Motor neuron (in vitro differentiated cells): ENCODE results near the gene NCBP3. TPM values are rescaled to one million over a fixed set of nuclear protein-coding genes. Genes with fewer than 3 reads are reported as not detected.

Experiments
- ATAC-seq, 8 experiments: fragments of 200-7000 bp; cut with Tn5 transposase; replicated peaks in 6 of 8; 2 replicates each; pipeline ENCODE4 v1.8.0; 2021; ENCODE audit warnings: mild to moderate bottlenecking in 8 of 8, moderate library complexity in 8 of 8
- H3K27ac ChIP-seq, 2 donors: fragments of 250-450 bp; sonication (Bioruptor Pico); 2 replicates each; pipeline ENCODE4 v1.9.0; 2021; ENCODE audit warnings: antibody characterized with exemption in 2 of 2, mild to moderate bottlenecking in 2 of 2, moderate library complexity in 1 of 2
- H3K4me1 ChIP-seq, 2 donors: fragments of 250-450 bp; sonication (Bioruptor Pico); replicated peaks in 1 of 2; 2 replicates each; pipeline ENCODE4 v1.6.1; 2021; ENCODE audit warnings: antibody characterized with exemption in 2 of 2, mild to moderate bottlenecking in 2 of 2, moderate library complexity in 1 of 2
- H3K4me3 ChIP-seq, 5 donors: fragments of 250-450 bp; sonication (Bioruptor Pico); 2 replicates each; pipeline ENCODE4 v1.9.0; 2021; ENCODE audit warnings: antibody characterized with exemption in 5 of 5, mild to moderate bottlenecking in 5 of 5, moderate library complexity in 4 of 5
- WGBS, 10 experiments: fragments of 450-650 bp; shearing (Covaris generic); methylation state at CpG; one replicate each; pipeline ENCODE4 v1.0.0; 2022; 5-methylcytosine and 5-hydroxymethylcytosine counted together
- in situ Hi-C, 9 experiments: fragments of 400-800 bp; cut with MboI; loops; one replicate each; pipeline ENCODE4 v1.15.0; 2021; ENCODE audit warnings: low sequenced_read_pairs in 9 of 9, low pct_unique_long_range_greater_than_20kb in 2 of 9; ENCODE audit not compliant: unreplicated experiment in 9 of 9
- total RNA-seq, 8 experiments: library from RNA; unstranded; fragments of 300-600 nt; gene quantifications; 2 replicates each; pipeline versions ENCODE4 v1.2.3 to v1.2.4, GENCODE V29; 2022

NCBP3 gene
- total RNA-seq, 8 experiments from 2014 or later, result 17.7 to 57.9 (median 33.7) TPM

DNA sequence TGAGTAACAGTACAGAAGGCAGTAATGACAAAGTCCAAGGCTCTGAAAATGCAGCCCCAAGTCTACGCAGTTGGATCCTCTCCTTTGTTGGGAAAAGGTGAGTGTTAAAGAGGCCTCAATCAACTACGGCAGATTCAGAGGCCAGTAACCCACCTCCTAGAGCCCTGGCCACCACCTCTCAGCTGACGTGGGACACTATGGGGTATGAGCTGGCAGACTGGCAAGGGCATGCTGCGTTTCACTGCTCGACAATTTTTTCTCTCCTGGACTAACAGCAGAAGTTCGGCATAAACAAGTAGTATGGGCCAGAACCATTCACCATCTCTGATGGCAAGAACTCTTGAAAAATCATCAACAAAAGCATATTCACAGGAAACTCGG, 17.2 kb downstream of the NCBP3 start:
- Histone ChIP-seq H3K27ac (no peak overlapping the region), H3K4me1 (no peaks in the 10 kb centered on the region)
- WGBS, 10 experiments, result 80 to 100% (median 97%) methylated on average over 1 to 6 of the region's 7 CpGs; no CpG with 5 or more reads in 1 of the 10 experiments

DNA sequence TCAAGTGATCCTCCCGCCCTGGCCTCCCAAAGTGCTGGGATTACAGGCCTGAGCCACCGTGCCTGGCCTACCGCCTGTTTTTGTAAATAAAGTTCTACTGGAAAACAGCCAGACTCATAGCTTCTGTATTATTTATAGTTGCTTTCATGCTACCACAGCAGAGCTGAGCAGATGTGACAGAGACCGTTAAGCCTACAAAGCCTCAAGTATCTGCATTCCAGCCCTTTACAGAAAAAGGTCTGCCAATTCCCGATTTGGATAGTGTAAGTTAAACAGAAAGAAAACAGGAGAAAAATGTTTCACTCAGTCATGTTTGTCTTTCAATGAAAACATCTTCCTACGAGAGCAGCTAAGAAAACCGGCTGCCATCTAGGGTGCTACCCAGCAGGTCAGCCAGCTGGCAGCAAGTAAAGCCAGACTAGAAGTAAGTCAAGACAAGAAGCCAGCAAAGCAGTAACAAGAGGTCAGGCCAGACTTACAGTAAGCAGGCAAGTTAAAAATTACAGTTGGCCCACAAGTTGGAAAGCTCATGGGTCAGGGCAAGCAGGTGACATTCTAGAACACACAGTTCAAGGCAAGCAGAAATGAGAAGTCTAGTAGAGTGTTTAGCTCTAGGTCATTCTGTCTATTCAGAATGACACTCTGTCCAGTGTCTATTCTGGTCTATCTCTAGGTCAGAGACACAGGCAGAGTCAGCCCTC, 17.7 kb downstream of the NCBP3 start:
- in situ Hi-C loops, result no loop called here

More for the DNA sequence above, 17.2 kb downstream of the NCBP3 start:
- in situ Hi-C loops, result no loop called here
- no peak overlapping the region for H3K4me3 ChIP-seq
- no peak for ATAC-seq

DNA sequence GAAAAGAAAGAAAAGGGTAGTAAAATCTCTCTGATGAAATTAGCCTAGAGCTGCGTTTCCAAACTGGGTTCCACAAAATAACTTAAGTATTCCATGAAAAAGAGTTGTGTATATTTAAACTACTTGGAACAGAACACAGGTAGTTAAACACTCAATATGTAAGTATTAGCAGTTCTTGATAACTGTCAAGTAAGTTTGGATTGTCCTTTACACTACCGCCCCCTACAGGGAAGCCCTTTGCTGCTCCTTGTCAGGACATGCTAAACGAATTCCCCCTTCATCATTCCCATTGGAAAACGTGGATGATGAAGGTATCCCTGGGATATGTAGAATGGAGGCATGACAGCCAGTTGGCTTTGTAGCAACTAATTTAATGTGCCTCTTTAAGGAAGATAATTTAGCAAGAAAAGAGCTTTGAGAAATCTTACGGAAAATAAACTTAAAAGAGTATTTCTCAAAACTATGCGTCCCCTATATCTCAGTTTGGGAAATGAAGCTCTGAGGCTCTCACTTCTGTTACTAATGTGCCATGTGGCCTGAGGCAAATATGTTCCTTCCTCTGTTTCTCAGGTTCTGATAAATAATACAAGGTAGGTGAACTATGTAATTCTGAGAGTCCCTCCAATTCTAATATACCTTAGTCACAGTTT, 18.8 kb downstream of the NCBP3 start:
- in situ Hi-C loops, result no loop called here
- WGBS, 10 experiments, result 55 to 100% (median 74%) methylated on average over 1 to 5 of the region's 6 CpGs; no CpG with 5 or more reads in 1 of the 10 experiments
- Histone ChIP-seq H3K4me3 (no peak overlapping the region), H3K27ac (no peak overlapping the region), H3K4me1 (no peaks in the 10 kb centered on the region)
- ATAC-seq, result peak in 3 of 8 experiments; percentile 36 to 65 (median 56)

More for the DNA sequence above, 17.7 kb downstream of the NCBP3 start:
- 7 to 100% (median 95%) methylated on average over 1 to 7 of the region's 7 CpGs; no CpG with 5 or more reads in 1 of the 10 experiments for WGBS, 10 experiments
- no peak overlapping the region for H3K27ac ChIP-seq
- no peak overlapping the region for H3K4me3 ChIP-seq
- no peaks in the 10 kb centered on the region for H3K4me1 ChIP-seq
- peak in 3 of 8 experiments; percentile 34 to 72 (median 56) for ATAC-seq

DNA sequence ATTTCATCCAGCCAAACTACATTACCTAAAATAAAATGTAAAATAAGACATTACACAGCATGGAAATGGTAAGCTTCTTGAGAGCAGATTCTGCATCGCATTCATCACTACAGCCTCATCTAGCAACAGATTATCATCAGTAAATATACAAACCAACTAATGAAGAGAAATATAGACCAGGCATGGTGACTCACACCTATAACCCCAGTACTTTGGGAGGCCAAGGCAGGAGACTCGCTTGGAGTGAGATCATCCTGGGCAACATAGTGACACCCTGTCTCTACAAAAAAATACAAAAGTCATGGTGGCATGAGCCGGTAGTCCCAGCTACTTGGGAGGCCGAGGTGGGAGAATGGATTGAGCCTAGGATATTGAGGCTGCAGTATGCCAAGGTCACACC, 19.9 kb downstream of the NCBP3 start:
- no peak overlapping the region for H3K27ac ChIP-seq
- no peak overlapping the region for H3K4me3 ChIP-seq
- 64 to 100% (median 90%) methylated on average over 1 to 3 of the region's 4 CpGs; no CpG with 5 or more reads in 1 of the 10 experiments for WGBS, 10 experiments
- H3K4me1 ChIP-seq, result no peaks in the 10 kb centered on the region
- in situ Hi-C loops, result no loop called here
- ATAC-seq, result no peak

DNA sequence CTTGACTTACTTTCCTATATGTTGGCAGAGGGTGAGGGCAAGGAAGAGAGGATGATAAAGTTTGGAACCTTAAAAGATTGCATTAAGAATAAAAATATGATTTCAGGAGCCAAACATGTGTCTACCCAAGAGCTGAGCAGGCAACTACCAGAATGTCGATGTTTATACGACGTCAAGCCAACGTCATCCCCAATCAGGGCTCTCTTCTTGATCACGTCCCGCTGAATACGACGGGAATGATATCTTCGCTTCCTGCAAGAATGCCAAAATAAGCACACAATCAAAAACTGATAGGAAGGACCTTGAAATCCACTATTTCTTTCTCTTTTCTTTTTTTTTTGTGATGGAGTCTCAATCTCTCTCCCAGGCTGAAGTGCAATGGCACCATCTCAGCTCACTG, 24.9 kb downstream of the NCBP3 start:
- H3K4me3 ChIP-seq, result no peak overlapping the region
- H3K27ac ChIP-seq, result no peak overlapping the region
- in situ Hi-C loops, result no loop called here
- H3K4me1 ChIP-seq, result no peaks in the 10 kb centered on the region
- WGBS, 10 experiments, result 90 to 100% (median 95%) methylated on average over 1 to 9 of the region's 9 CpGs
- no peak for ATAC-seq

DNA sequence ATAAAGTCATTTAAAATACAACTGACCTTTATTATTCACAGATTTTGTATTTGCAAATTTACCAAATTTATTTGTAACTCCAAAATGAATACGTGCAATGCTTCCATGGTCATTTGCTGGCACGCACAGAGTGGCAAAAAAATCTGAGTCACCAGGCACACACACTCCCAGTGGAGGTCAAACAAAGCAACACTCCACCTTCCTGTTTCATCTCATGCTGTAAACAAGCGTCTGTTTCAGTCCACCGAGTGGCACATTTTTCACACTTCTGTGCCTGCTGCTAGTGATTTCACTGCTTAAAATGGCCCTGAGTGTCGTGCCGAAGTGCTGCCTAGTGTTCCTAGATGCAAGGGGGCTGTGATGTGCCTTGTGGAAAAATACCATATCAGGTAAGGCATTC, 27.3 kb downstream of the NCBP3 start:
- WGBS, 10 experiments, result 77 to 100% (median 94%) methylated on average over 1 to 4 of the region's 6 CpGs; no CpG with 5 or more reads in 2 of the 10 experiments
- no peak overlapping the region for H3K27ac ChIP-seq
- no peak overlapping the region for H3K4me3 ChIP-seq
- in situ Hi-C loops, result no loop called here
- no peaks in the 10 kb centered on the region for H3K4me1 ChIP-seq
- ATAC-seq, result peak in 1 of 8 experiments; percentile 20

DNA sequence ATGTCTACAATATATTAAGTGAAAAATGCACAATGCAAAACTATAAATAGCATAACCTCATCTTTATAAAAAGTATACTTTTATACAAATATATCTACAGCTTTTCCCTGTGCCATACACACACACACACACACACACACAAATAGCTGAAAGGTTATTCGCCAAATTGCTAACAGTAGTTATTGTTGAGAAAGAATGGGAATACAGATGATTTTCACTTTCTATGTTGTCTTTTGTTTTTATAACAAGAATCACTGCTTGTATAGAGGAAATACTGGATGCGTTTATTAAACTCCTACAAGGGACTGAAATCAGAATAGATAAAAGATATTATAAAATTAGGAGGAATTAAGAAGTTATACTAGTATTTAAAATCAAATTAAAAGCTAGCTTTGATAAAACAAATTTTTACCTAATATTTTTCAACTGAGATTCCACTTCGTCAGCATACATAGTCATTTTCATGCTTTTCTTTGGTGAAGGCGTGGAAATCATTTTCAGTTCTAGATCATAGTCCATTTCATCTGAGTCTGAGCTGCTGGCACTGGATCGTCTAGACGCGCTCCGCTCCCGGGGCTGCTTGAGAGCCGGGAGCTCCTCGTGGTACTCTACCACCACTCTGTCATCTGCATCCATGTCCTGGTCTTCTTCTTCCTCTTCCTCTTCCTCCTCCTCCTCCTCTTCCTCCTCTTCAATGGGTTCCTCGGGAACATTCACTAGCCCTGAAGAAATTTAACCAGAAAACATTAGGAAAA, 28.0 kb downstream of the NCBP3 start:
- H3K27ac ChIP-seq, result no peak overlapping the region
- in situ Hi-C loops, result no loop called here

DNA sequence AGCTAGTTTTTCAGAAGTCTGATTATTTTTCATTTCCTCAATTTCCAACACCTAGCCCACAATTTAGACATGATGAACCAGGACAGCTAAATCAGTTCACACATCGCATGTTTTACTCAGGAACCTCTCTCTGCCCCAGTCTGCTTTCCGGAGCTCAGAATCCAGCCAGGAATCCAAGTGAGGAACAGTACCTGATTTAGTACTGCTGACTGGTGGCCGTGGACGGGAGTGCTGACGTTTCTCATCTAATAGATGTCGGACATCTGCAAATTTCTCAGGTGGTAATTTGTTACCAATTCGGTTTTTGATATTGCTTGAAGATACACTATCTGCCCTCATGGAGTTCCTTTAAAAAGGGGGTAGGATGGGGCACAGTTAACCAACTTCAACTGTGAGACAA, 30.1 kb downstream of the NCBP3 start:
- H3K4me3 ChIP-seq, result no peak overlapping the region
- H3K27ac ChIP-seq, result no peak overlapping the region
- ATAC-seq, result no peak
- in situ Hi-C loops, result no loop called here
- 86 to 100% (median 92%) methylated on average over 1 to 6 of the region's 7 CpGs; no CpG with 5 or more reads in 1 of the 10 experiments for WGBS, 10 experiments
- no peaks in the 10 kb centered on the region for H3K4me1 ChIP-seq

More for the DNA sequence above, 28.0 kb downstream of the NCBP3 start:
- no peak for ATAC-seq
- WGBS, 10 experiments, result 88 to 100% (median 93%) methylated on average over 1 to 12 of the region's 12 CpGs
- Histone ChIP-seq H3K4me1 (no peaks in the 10 kb centered on the region), H3K4me3 (no peak overlapping the region)

DNA sequence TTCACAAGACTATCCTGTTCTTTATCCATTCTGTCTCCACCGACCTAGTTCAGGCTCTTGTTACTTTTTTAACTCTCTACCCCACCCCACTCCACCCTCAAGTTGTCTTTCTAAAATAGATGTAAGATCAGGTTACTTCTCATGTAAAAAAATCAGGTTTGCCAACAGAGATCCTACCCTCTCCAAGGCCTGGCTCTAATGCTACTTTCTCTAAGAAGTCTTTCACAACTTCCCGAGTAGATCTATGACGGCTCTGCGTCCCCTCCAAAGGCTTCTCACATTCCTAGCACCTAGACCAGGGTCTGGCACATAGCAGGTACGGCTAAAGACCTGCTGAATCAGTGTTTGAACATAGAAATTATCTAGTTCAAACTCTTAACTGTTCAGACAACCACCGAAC, 30.9 kb downstream of the NCBP3 start:
- Histone ChIP-seq H3K4me1 (no peaks in the 10 kb centered on the region), H3K27ac (no peak overlapping the region), H3K4me3 (no peak overlapping the region)
- in situ Hi-C loops, result no loop called here
- 60 to 100% (median 92%) methylated on average over 1 to 6 of the region's 6 CpGs; no CpG with 5 or more reads in 1 of the 10 experiments for WGBS, 10 experiments
- ATAC-seq, result no peak

DNA sequence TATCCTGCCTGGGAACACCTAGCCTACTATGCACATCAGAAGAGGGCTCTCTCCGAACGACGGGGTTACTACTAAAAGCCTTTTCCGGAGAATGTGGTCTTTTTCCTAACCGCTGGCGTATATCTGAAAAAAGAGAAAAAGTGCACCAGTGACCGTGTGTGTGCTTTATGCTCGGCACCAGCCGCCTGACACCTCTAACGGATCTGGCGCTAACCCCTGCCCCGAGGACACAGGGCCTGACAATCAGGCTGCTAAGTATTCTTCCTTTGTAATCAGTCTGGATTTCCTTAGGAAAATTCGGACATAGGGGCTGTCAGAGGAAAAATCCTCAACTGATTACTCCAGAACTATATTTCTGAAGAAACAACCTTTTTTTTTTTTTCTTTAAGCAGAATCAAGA, 31.7 kb downstream of the NCBP3 start:
- H3K4me1 ChIP-seq, result no peaks in the 10 kb centered on the region
- 80 to 100% (median 95%) methylated on average over 1 to 13 of the region's 13 CpGs; no CpG with 5 or more reads in 2 of the 10 experiments for WGBS, 10 experiments
- H3K27ac ChIP-seq, result no peak overlapping the region
- ATAC-seq, result no peak
- in situ Hi-C loops, result no loop called here
- no peak overlapping the region for H3K4me3 ChIP-seq

DNA sequence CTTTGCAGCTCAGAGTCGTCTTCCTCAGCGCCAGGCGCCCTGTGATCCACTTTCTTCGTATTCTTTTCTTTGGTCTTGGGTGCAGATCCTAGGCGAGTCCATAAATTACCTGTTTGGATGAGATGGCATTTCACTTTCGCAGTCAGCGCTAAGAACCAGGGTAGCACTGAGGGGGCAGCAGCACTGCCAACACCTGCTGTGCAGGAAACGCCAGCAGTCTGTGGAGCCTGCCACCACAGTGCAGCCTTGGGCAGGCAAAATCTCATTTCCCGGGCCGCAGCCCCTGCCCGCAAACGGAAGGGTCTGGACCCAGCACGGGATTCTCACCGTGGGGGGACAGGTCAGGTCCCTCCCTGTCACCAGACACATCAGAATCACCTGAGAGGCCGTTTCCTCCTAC, 32.9 kb downstream of the NCBP3 start:
- WGBS, 10 experiments, result 91 to 100% (median 97%) methylated on average over 1 to 8 of the region's 15 CpGs; no CpG with 5 or more reads in 4 of the 10 experiments
- no peak overlapping the region for H3K27ac ChIP-seq
- in situ Hi-C loops, result no loop called here
- ATAC-seq, result no peak
- H3K4me1 ChIP-seq, result no peaks in the 10 kb centered on the region
- no peak overlapping the region for H3K4me3 ChIP-seq

DNA sequence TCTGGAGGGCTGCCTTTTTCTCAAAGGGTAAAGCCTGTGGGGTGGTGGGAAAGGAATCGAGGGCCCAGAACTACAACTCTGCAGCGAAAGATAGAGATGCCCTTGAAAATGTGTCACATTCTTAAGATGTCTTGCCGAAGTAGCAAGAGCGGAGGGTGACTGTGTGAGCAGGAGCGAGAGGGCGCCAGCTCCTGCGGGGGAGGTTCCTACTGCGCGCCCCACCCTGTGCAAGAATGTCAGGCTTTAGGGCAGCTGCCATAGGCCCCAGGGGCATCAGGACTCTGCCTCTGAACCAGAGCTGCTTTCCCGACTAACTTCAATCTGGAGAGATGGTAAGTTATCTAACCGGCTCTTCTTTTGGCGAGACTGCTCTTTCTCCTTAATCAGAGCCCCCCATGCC, 33.3 kb downstream of the NCBP3 start:
- ATAC-seq, result peak in 1 of 8 experiments; percentile 34
- H3K4me1 ChIP-seq, result no peaks in the 10 kb centered on the region

DNA sequence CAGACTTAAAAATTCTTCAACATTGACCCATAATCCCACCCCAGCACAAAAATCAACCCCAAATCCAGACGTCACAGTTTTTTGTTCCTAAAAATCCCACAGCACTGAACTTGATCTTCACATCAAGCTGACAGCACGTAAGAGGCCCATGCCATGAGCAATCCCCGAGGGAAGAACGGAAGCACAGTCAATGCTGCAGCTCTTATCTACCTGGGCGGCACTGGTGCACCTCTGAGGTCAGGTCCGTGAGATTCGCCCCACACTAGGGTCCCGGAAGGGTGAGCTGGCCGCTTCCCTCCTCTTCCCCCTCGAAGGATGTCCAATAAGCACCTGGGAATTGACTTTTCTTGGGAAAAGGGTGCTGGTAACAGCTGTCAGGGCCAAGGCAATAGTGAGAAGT, 33.8 kb downstream of the NCBP3 start:
- WGBS, 10 experiments, result 72 to 97% (median 96%) methylated on average over 4 to 5 of the region's 10 CpGs; no CpG with 5 or more reads in 5 of the 10 experiments
- ATAC-seq, result no peak
- in situ Hi-C loops, result no loop called here
- no peak overlapping the region for H3K27ac ChIP-seq
- no peak overlapping the region for H3K4me3 ChIP-seq
- H3K4me1 ChIP-seq, result no peaks in the 10 kb centered on the region

More for the DNA sequence above, 33.3 kb downstream of the NCBP3 start:
- no peak overlapping the region for H3K27ac ChIP-seq
- no peak overlapping the region for H3K4me3 ChIP-seq
- in situ Hi-C loops, result no loop called here
- 40 to 100% (median 93%) methylated on average over 1 to 8 of the region's 12 CpGs; no CpG with 5 or more reads in 4 of the 10 experiments for WGBS, 10 experiments
